ENCODE data around the gene FGD5.

The FGD5 gene

GRCh38 chr3:14889943-14890342 lies 71.2 kb downstream of the FGD5 start:
- no peak for TF ChIP-seq ZFX (IDR thresholded peaks at IDR 0.05; ENCODE audit: borderline replicate concordance)
- no peak for TF ChIP-seq CTCF (IDR thresholded peaks at IDR 0.05)
- no peak overlapping the region for H3K27ac ChIP-seq

- H3K27ac ChIP-seq = no peak overlapping the region
- TF ChIP-seq ZFX (IDR thresholded peaks at IDR 0.05; ENCODE audit: borderline replicate concordance) (no peak), CTCF (IDR thresholded peaks at IDR 0.05) (no peak)
These were observed 71.7 kb downstream of the FGD5 start for GRCh38 chr3:14890476-14890875.

- TF ChIP-seq CTCF (IDR thresholded peaks at IDR 0.05) (no peak), ZFX (IDR thresholded peaks at IDR 0.05; ENCODE audit: borderline replicate concordance) (no peak)
- H3K27ac ChIP-seq = no peak overlapping the region
These were observed 72.7 kb downstream of the FGD5 start for GRCh38 chr3:14891135-14892132.

GRCh38 chr3:14892226-14892625 lies 73.5 kb downstream of the FGD5 start:
- TF ChIP-seq CTCF (IDR thresholded peaks at IDR 0.05) (no peak), ZFX (IDR thresholded peaks at IDR 0.05; ENCODE audit: borderline replicate concordance) (no peak)

GRCh38 chr3:14894085-14894484 lies 75.3 kb downstream of the FGD5 start:
- TF ChIP-seq CTCF (IDR thresholded peaks at IDR 0.05) (no peak), ZFX (IDR thresholded peaks at IDR 0.05; ENCODE audit: borderline replicate concordance) (no peak)
- H3K27ac ChIP-seq = no peak overlapping the region

More at GRCh38 chr3:14892226-14892625, 73.5 kb downstream of the FGD5 start:
- H3K27ac ChIP-seq = no peak overlapping the region

- no peak overlapping the region for H3K27ac ChIP-seq
- TF ChIP-seq CTCF (IDR thresholded peaks at IDR 0.05) (no peak), ZFX (IDR thresholded peaks at IDR 0.05; ENCODE audit: borderline replicate concordance) (no peak)
These were observed 78.5 kb downstream of the FGD5 start for GRCh38 chr3:14897266-14897665.

- no peak overlapping the region for H3K27ac ChIP-seq
- TF ChIP-seq ZFX (IDR thresholded peaks at IDR 0.05; ENCODE audit: borderline replicate concordance) = no peak
- no peak for TF ChIP-seq CTCF (IDR thresholded peaks at IDR 0.05)
These were observed 80.2 kb downstream of the FGD5 start for GRCh38 chr3:14898929-14899328.
